Esophagus muscularis mucosa (tissue), 4 donors: ENCODE measurements around the gene FCER2. TPM values are rescaled to one million over a fixed set of nuclear protein-coding genes. Genes with fewer than 3 reads are reported as not detected.

Experiments
- DNase-seq: peaks from one replicate; pipeline ENCODE4 v3.0.0-alpha.2; 2017; ENCODE audit errors: extremely low spot score
- H3K27ac ChIP-seq, 4 donors: fragments of 200-600 bp; sonication (generic); replicated peaks in 1 of 4; 1 replicate in 3 of 4; 2 replicates in 1 of 4; pipeline ENCODE4 v1.5.1; 2016 to 2019; ENCODE audit warnings: mild to moderate bottlenecking in 1 of 4
- H3K27me3 ChIP-seq, 4 donors: fragments of 200-600 bp; sonication (generic); one replicate each; pipeline versions ENCODE4 v1.5.1 to v1.6.0; 2016 to 2019
- H3K36me3 ChIP-seq, 4 donors: fragments of 200-600 bp; sonication (generic); one replicate each; pipeline ENCODE4 v1.5.1; 2016 to 2019
- H3K4me1 ChIP-seq, 4 donors: fragments of 200-600 bp; sonication (generic); one replicate each; pipeline ENCODE4 v1.5.1; 2016 to 2019
- H3K4me3 ChIP-seq, 4 donors: fragments of 200-600 bp; sonication (generic); 1 replicate in 2 of 4; 2 replicates in 2 of 4; pipeline ENCODE4 v1.5.1; 2016 to 2019; ENCODE audit warnings: mild to moderate bottlenecking in 4 of 4, moderate library complexity in 1 of 4
- H3K9me3 ChIP-seq, 4 donors: fragments of 200-600 bp; sonication (generic); 1 replicate in 3 of 4; 2 replicates in 1 of 4; pipeline ENCODE4 v1.5.1; 2016 to 2019
- CTCF ChIP-seq, 3 experiments: fragments of 200-600 bp in 2 of 3; fragments of 450-650 bp in 1 of 3; sonication (generic) in 2 of 3; IDR thresholded peaks; one replicate each; pipeline ENCODE4 v1.5.1; 2017 to 2019; ENCODE audit warnings: antibody characterized with exemption in 3 of 3, mild to moderate bottlenecking in 2 of 3, moderate library complexity in 1 of 3
- EP300 ChIP-seq: sonication (generic); formaldehyde crosslinking; IDR thresholded peaks from one replicate; pipeline ENCODE4 v1.6.1; 2017; ENCODE audit warnings: antibody characterized with exemption
- POLR2A ChIP-seq: fragments of 450-650 bp; IDR thresholded peaks from one replicate; pipeline ENCODE4 v1.6.1; 2017; ENCODE audit warnings: antibody characterized with exemption, moderate library complexity, mild to moderate bottlenecking, low read depth
- POLR2AphosphoS5 ChIP-seq, 2 donors: sonication (generic); formaldehyde crosslinking; IDR thresholded peaks; one replicate each; pipeline ENCODE4 v1.6.1; 2017; ENCODE audit warnings: antibody characterized with exemption in 2 of 2
- WGBS: methylation state at CpG from one replicate; pipeline ENCODE4 v1.1.5; 2018; 5-methylcytosine and 5-hydroxymethylcytosine counted together
- intact Hi-C: fragments of 100-400 bp; cut with DNase I; formaldehyde crosslinking; loops from one replicate; pipeline ENCODE4 v1.15.1; 2023
- total RNA-seq, 4 donors: library from RNA; depleted of rRNA; stranded (reverse); fragments of >200 nt; gene quantifications; one replicate each; pipeline versions ENCODE4 v1.1.0 to v1.2.1, GENCODE V29; 2016

Gene FCER2
- total RNA-seq, 4 donors from 2014 or later = 0.29 TPM; not detected in 3

DNA sequence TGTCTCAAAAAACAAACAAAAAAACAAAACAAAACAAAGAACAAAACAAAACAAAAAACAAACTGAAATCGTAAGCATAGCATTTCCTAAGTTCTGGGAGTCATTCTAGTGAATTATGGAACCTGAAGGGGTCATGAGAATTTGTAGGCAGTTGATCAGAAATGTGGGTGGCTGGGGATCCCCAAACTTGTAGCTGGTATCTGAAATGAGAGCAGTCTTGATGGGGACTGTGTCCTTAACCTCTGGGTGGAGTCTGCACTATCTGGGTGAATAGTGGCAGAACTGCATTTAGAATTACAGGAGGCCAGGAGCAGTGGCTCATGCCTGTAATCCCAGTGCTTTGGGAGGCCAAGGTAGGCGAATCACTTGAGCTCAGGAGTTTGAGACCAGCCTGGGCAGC is 23.9 kb upstream of the FCER2 start:
- H3K27ac ChIP-seq = no peak overlapping the region
- intact Hi-C loops = no loop called here
- H3K9me3 ChIP-seq = no peaks in the 10 kb centered on the region
- H3K4me3 ChIP-seq = no peak overlapping the region
- DNase-seq = no peak
- no peaks in the 10 kb centered on the region for H3K36me3 ChIP-seq
- peaks cover 0 to 10% (median 5%) of the 10 kb centered on the region in 4 donors for H3K4me1 ChIP-seq
- TF ChIP-seq CTCF (IDR thresholded peaks at IDR 0.05) = no peak
- TF ChIP-seq POLR2A = no peak
- TF ChIP-seq EP300 = no peak
- no peak for TF ChIP-seq POLR2AphosphoS5 (IDR thresholded peaks at IDR 0.05)
- 65% methylated on average over 2 of the region's 2 CpGs for WGBS
- H3K27me3 ChIP-seq = peaks cover 0 to 83% (median 14%) of the 10 kb centered on the region in 4 donors

GRCh38 chr19:7722231-7722651 is 20.3 kb upstream of the FCER2 start:
- Histone ChIP-seq H3K27ac (no peak overlapping the region), H3K9me3 (peaks cover 0 to 3% (median 1%) of the 10 kb centered on the region in 4 donors), H3K4me1 (no peaks in the 10 kb centered on the region), H3K4me3 (no peak overlapping the region), H3K36me3 (no peaks in the 10 kb centered on the region), H3K27me3 (peaks cover 0 to 59% (median 0%) of the 10 kb centered on the region in 4 donors)
- intact Hi-C loops = no loop called here
- no peak for DNase-seq
- TF ChIP-seq POLR2AphosphoS5 (IDR thresholded peaks at IDR 0.05) = no peak
- TF ChIP-seq POLR2A = no peak
- TF ChIP-seq CTCF (IDR thresholded peaks at IDR 0.05) = no peak
- TF ChIP-seq EP300 = no peak
- 43% methylated on average over 5 of the region's 5 CpGs for WGBS

GRCh38 chr19:7720351-7720750 is 18.4 kb upstream of the FCER2 start:
- Histone ChIP-seq H3K27me3 (peaks cover 0 to 45% (median 0%) of the 10 kb centered on the region in 4 donors), H3K4me3 (no peak overlapping the region), H3K36me3 (no peaks in the 10 kb centered on the region), H3K4me1 (no peaks in the 10 kb centered on the region), H3K27ac (no peak overlapping the region), H3K9me3 (peaks cover 0 to 12% (median 8%) of the 10 kb centered on the region in 4 donors)
- intact Hi-C loops = no loop called here
- DNase-seq = no peak
- 85% methylated on average over 6 of the region's 6 CpGs for WGBS
- TF ChIP-seq CTCF (IDR thresholded peaks at IDR 0.05) (no peak), POLR2AphosphoS5 (IDR thresholded peaks at IDR 0.05) (no peak), POLR2A (no peak), EP300 (no peak)

DNA sequence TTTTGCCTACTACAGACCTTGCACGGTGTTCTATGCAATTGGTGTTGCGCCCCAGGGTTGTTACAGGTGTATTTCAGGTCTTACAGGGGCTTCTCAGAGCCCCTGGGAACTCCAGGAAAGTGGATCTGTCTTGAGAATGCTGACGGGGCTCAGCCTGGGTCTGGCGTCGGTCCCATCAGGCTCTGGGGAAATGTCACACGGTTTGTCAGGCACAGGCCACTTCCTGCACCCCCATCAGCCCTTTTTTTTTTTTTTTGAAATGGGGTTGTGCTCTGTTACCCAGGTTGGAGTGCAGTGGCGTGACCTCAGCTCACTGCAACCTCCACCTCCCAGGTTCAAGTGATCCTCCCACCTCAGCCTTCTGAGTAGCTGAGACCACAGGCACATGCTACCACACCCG is 16.7 kb upstream of the FCER2 start:
- Histone ChIP-seq H3K9me3 (peaks cover 0 to 12% (median 8%) of the 10 kb centered on the region in 4 donors), H3K27me3 (peaks cover 0 to 28% (median 0%) of the 10 kb centered on the region in 4 donors), H3K36me3 (no peaks in the 10 kb centered on the region), H3K4me1 (no peaks in the 10 kb centered on the region), H3K4me3 (no peak overlapping the region), H3K27ac (no peak overlapping the region)
- intact Hi-C loops = no loop called here
- no peak for TF ChIP-seq POLR2A
- no peak for TF ChIP-seq POLR2AphosphoS5 (IDR thresholded peaks at IDR 0.05)
- WGBS = 52% methylated on average over 8 of the region's 8 CpGs
- DNase-seq = no peak

DNA sequence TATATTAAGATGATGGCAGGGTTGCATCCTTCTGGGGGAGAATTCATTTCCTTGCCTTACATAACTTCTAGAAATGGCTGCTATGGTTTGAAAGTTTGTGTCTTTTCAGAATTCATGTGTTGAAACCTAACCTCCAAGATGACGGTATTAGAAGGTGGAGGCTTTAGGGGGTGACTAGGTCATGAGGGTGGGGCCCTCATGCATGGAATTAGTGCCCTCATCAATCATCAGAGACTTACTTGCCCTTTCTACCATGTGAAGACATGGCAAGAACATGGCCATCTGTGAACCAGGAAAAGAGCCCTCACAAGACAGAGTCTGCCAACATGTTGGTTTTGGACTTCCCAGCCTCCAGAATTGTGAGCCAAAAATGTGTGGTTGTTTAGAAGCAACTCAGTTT is 14.8 kb upstream of the FCER2 start:
- no peaks in the 10 kb centered on the region for H3K4me1 ChIP-seq
- H3K36me3 ChIP-seq = no peaks in the 10 kb centered on the region
- peaks cover 0 to 12% (median 8%) of the 10 kb centered on the region in 4 donors for H3K9me3 ChIP-seq
- no peak overlapping the region for H3K27ac ChIP-seq
- no peak overlapping the region for H3K4me3 ChIP-seq
- no peak for TF ChIP-seq POLR2AphosphoS5 (IDR thresholded peaks at IDR 0.05)
- no peak for TF ChIP-seq CTCF (IDR thresholded peaks at IDR 0.05)
- no peak for TF ChIP-seq EP300
- no peak for TF ChIP-seq POLR2A
- no peak for DNase-seq
- 100% methylated on average over 1 of the region's 1 CpG for WGBS
- intact Hi-C loops = no loop called here
- H3K27me3 ChIP-seq = peaks cover 0 to 15% (median 0%) of the 10 kb centered on the region in 4 donors
